Testis (tissue), 2 donors: Measurements from ENCODE around the gene ZFYVE26.

Source experiments
- POLR2A ChIP-seq: fragments of 450-650 bp; IDR thresholded peaks from one replicate; pipeline ENCODE4 v1.6.1; 2017; ENCODE audit warnings: antibody characterized with exemption, mild to moderate bottlenecking, moderate library complexity
- TF ChIP-seq, protein P1 (sequence below), 3 experiments: fragments of 450-650 bp in 2 of 3; fragments of 200-600 bp in 1 of 3; sonication (generic) in 1 of 3; IDR thresholded peaks; one replicate each; pipeline ENCODE4 v1.5.1; 2016 to 2019; ENCODE audit warnings: antibody characterized with exemption in 3 of 3, mild to moderate bottlenecking in 2 of 3, moderate library complexity in 1 of 3

DNA sequence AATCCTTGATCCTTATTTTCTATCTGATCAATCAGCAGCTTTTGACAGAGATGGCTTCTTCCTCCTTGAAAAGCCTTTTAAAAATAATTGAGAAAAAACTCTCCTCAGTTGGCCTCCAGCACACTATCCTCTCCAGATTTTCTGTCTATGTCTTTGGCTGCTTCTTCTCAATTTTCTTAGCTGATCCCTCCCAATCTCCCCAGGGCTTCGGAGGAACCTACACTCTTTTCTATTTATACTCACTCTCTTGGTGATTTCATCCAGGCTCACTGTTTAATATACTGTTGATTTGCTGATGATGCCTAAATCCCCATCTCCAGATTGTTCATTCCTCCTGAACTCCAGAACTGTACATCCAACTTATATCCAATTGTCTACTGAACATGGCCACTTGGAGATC lies 59.9 kb downstream of the ZFYVE26 start:
- TF ChIP-seq, protein P1, sequence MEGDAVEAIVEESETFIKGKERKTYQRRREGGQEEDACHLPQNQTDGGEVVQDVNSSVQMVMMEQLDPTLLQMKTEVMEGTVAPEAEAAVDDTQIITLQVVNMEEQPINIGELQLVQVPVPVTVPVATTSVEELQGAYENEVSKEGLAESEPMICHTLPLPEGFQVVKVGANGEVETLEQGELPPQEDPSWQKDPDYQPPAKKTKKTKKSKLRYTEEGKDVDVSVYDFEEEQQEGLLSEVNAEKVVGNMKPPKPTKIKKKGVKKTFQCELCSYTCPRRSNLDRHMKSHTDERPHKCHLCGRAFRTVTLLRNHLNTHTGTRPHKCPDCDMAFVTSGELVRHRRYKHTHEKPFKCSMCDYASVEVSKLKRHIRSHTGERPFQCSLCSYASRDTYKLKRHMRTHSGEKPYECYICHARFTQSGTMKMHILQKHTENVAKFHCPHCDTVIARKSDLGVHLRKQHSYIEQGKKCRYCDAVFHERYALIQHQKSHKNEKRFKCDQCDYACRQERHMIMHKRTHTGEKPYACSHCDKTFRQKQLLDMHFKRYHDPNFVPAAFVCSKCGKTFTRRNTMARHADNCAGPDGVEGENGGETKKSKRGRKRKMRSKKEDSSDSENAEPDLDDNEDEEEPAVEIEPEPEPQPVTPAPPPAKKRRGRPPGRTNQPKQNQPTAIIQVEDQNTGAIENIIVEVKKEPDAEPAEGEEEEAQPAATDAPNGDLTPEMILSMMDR (IDR thresholded peaks at IDR 0.05): no peak
- no peak for TF ChIP-seq POLR2A
